Hepatocyte (in vitro differentiated cells): ENCODE results near the gene KTI12.

Experiments used
- EZH2 ChIP-seq: fragments of 200-600 bp; sonication (generic); IDR thresholded peaks from 2 replicates; pipeline ENCODE4 v1.6.1; 2016; ENCODE audit warnings: antibody characterized with exemption, mild to moderate bottlenecking, borderline replicate concordance
- TF ChIP-seq, protein P1 (sequence below): fragments of 200-600 bp; sonication (generic); IDR thresholded peaks from 2 replicates; pipeline ENCODE4 v1.5.1; 2016; ENCODE audit warnings: antibody characterized with exemption, mild to moderate bottlenecking; ENCODE audit not compliant: poor library complexity

DNA sequence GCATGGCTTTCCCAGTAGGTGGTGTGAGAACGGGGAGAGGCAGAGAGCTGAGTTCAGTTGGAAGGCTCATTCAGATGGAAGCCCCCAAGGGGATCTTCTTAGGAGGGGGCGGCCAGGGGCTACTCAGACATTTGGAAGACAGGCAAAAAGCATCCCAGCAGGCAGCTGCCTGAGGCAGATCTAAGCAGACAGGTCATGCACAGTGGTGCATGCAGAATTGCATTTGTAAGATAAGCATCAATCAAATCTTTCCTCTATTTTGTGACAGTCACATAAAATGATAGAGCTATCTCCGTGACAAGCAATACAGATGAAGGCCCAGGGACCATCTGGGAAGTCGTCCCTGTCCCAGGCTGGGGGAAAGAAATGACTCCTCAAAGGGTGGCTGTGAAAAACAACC, 46.9 kb downstream of the KTI12 start:
- TF ChIP-seq, protein P1, sequence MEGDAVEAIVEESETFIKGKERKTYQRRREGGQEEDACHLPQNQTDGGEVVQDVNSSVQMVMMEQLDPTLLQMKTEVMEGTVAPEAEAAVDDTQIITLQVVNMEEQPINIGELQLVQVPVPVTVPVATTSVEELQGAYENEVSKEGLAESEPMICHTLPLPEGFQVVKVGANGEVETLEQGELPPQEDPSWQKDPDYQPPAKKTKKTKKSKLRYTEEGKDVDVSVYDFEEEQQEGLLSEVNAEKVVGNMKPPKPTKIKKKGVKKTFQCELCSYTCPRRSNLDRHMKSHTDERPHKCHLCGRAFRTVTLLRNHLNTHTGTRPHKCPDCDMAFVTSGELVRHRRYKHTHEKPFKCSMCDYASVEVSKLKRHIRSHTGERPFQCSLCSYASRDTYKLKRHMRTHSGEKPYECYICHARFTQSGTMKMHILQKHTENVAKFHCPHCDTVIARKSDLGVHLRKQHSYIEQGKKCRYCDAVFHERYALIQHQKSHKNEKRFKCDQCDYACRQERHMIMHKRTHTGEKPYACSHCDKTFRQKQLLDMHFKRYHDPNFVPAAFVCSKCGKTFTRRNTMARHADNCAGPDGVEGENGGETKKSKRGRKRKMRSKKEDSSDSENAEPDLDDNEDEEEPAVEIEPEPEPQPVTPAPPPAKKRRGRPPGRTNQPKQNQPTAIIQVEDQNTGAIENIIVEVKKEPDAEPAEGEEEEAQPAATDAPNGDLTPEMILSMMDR: no peak
- TF ChIP-seq EZH2: no peak
